NCI-H2227 treated with DMSO at 0.1 percent for 48 hours (cell line): Measurements from ENCODE around the gene CALHM1.
"Not testable (repeated sequence)": the region's sequence is repeated elsewhere in the genome, so short reads cannot be mapped to it uniquely, and the experiment has no call there.

ENCODE experiments used
- DNase-seq: peaks from one replicate; lab custom pipeline; 2025; lab: John Stamatoyannopoulos, UW

The CALHM1 gene

DNA sequence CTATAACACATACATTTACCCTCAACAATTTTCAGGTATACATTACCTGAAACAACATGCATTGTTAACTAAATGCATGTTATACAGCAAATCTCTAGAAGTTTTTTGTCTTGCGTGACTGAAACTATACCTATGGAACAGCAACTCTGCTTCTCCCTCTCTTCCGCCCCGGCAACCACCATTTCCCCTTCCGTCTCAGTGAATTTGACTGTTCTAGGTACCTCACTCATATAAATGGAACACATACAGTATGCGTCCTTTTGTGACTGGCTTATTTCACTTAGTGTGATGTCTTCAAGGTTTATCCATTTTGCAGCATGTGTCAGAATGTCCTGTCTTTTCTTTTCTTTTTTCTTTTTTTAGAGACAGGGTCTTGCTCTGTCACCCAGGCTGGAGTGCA is 29.1 kb downstream of the CALHM1 start:
- no peak for DNase-seq

DNA sequence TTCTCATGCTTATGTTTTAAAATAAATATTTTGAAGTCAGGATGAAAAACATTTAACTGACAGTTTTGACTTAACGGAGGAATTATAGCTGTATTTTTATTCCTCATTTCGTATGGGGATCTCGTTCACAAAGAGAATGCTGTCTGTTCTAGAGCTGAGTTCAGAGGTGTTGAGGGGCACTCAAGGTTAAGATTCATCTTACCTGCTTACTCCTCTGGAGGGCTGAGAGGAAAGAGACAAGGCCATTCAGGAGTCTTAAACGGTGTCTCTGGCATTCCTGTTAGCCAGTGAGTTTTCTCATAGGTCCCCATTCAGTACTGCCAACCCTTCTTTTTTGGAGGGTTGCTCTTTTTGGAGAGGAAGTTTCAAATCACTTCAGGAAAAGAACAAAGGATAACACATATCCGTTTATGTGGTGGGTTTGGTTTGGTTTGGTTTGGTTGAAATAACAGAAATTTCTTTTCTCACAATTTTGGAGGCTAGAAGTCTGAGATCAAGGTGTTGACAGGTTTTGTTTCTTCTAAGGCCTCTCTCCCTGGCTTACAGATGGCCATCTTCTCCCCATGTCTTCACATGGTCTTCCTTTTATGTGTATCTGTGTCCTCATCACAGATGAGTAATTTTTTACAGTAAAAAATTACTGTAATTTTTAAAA is 29.6 kb downstream of the CALHM1 start:
- no peak for DNase-seq

DNA sequence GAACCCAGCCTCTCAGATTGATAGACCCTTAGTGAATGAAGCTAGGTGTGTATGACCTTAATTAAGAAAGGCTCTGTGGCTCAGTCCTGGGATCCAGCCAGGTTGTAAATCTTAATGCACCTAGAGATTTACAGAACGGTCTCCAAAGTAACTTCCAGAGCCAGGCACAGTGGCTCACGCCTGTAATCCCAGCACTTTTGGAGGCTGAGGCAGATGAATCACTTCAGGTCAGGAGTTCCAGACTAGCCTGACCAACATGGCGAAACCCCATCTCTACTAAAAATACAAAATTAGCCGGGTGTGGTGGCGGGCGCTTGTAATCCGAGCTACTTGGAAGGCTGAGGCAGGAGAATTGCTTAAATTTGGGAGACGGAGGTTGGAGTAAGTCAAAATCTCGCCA is 30.8 kb downstream of the CALHM1 start:
- DNase-seq = no peak

DNA sequence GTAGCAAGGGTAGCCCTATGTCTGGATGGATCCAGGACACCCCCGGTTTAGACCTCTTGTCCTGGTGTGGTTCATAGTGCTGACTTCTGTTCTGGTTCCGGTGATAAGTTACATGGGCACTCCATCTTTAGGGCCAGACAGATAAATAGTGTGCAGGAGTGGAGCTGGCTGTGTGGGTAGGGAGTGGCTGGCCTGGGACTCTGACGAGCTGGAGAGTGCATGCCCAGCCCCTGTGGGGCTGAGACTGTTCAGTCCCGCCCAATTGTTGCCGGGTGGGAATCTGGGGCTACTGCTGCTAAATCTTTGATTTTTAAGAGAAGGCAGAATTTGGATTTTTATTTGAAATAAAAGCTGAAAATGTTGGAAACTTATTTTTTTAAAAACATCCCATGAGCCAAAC is 35.0 kb downstream of the CALHM1 start:
- no peak for DNase-seq

DNA sequence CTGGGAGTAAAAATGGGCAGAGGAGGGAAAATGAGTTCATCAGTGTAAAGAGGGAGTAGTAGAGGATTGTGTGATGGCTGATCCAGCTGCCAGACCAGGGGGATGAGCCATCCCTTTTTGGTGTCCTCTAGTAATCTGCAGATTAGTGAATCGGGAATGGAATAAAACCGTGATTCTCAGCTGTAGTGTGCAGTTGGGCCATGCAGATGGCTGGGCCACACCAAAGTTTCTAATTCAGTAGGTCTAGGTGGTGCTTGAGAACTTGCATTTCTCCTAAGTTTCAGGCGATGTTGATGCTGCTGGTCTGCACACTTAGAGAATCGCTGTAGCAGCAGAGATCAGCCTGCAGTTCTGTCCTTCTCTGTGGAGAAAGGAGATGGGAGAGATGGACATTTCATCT is 39.6 kb downstream of the CALHM1 start:
- DNase-seq = no peak

DNA sequence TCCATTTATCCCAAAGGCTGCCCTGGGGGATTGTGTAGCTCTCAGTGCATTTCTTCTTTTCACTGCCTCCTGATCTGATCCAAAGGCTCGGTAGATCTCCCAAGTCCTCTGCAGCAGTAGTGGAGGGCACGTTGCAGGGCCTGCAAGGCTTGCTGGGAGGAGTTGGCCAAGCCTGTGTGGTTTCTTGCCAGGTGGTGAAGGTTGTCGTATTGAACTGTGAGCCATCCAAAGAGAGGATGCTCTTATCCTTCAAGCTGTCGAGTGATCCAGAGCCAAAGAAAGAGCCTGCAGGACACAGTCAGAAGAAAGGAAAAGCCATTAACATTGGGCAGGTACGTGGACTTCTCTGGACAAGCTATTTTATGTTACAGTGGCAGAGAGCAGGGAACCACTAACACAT is 41.1 kb downstream of the CALHM1 start:
- DNase-seq = no peak

DNA sequence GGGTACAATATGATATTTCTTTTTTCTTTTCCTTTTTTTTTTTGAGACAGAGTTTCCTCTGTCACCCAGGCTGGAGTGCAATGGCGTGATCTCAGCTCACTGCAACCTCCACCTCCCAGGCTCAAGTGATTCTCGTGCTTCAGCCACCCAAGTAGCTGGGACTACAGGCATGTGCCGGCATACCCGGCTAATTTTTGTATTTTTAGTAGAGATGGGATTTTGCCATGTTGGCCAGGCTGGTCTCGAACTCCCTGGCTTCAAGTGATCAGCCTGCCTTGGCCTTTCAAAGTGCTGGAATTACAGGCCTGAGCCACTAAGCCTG is 41.6 kb downstream of the CALHM1 start:
- not testable (repeated sequence) for DNase-seq

DNA sequence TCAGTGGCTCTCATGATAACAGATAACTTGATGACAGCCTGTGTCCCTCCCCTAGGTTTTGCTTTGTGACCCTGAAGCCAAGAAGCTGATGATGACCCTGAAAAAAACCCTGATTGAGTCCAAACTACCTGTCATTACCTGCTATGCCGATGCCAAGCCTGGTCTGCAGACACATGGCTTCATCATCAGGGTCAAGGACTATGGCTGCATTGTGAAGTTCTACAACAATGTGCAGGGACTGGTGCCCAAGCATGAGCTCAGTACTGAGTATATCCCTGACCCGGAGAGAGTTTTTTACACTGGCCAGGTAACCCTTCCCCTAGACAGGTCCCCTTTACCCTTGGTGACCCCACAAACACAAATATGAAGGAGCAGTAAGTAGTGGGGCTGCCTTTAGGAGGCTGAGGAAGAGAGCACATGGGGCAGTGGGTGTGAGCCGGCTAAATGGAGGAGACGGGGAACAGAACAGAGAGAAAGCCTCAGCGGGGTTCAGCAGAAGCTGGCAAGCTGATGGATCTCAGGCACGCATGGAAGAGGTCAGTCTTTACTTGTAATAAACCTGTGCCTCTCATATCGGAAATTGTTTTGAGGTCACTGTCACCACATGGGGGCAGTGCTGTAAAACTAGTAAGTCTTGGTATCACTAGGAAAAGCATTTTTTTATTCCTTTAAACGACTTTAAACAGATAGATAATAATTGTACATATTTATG is 42.1 kb downstream of the CALHM1 start:
- DNase-seq = peak; percentile 7

DNA sequence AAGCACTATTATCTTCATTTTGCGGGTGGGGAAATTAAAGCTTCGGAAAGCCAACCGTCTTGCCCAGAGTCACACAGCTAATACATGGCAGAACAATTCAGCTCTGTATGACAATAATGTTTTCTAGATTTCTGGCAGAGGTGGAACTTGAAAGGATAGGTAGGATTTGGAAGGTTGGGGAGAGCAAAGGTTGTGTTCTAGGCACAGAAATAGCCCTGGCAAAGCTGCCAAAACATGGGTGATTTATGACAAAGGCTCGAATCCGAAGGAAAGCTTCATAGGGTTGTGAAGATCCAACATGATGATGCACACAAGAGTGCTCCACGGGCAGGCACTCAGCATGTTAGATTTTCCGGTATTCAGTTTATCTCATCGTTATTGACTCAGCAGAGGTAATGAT is 43.1 kb downstream of the CALHM1 start:
- DNase-seq = no peak

DNA sequence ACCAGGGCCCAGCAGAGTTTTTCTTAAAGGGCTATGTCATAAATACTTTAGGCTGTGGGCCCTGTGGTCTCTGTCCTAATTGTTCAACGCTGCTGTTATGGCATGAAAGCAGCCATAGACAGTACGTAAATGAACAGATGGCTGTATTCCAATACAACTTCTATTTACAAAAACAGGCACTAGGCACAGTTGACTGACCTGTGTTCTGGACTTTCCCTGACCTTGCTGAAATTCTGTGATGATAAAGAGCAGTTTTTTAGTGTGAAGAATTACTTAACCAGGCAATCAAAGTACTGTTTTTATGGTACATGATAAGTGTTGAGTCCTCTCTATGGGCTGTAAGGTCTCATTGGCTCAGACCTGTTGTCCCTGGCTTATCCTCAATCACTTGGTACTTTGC is 45.1 kb downstream of the CALHM1 start:
- DNase-seq = no peak
